GM23338 (cell line): ENCODE data around the gene RAP1B.

Experiments
- CREB1 ChIP-seq: fragments of 250-450 bp; sonication (Bioruptor Pico); IDR thresholded peaks from 2 replicates; pipeline ENCODE4 v1.5.0; 2020; ENCODE audit warnings: low read depth, mild to moderate bottlenecking, moderate library complexity
- ETS1 ChIP-seq: IDR thresholded peaks from 2 replicates; pipeline ENCODE4 v1.6.1; 2016; ENCODE audit warnings: antibody characterized with exemption
- EZH2 ChIP-seq: fragments of 200-600 bp; sonication (generic); IDR thresholded peaks from one replicate; pipeline ENCODE4 v1.8.0; 2017; ENCODE audit warnings: antibody characterized with exemption, mild to moderate bottlenecking, low read depth; ENCODE audit not compliant: unreplicated experiment
- EZH2phosphoT487 ChIP-seq: fragments of 200-600 bp; sonication (generic); IDR thresholded peaks from one replicate; pipeline ENCODE4 v1.8.1; 2018; ENCODE audit warnings: antibody characterized with exemption; ENCODE audit not compliant: unreplicated experiment
- JUNB ChIP-seq: IDR thresholded peaks from one replicate; pipeline ENCODE4 v1.6.1; 2016; ENCODE audit warnings: antibody characterized with exemption; ENCODE audit not compliant: unreplicated experiment
- POLR2AphosphoS5 ChIP-seq: IDR thresholded peaks from 2 replicates; pipeline ENCODE4 v1.6.1; 2016; ENCODE audit warnings: antibody characterized with exemption, low read depth
- STAT1 ChIP-seq: IDR thresholded peaks from one replicate; pipeline ENCODE4 v1.6.1; 2016; ENCODE audit warnings: antibody characterized with exemption; ENCODE audit not compliant: unreplicated experiment
- ZNF114 ChIP-seq: fragments of 250-450 bp; sonication (Bioruptor Pico); IDR thresholded peaks from 2 replicates; pipeline ENCODE4 v1.5.0; 2020; ENCODE audit warnings: mild to moderate bottlenecking, moderate library complexity
- ZNF331 ChIP-seq: fragments of 250-450 bp; sonication (Bioruptor Pico); IDR thresholded peaks from 2 replicates; pipeline ENCODE4 v1.5.0; 2020; ENCODE audit warnings: low read depth, mild to moderate bottlenecking, moderate library complexity
- TF ChIP-seq, protein P1 (sequence below), 2 experiments: fragments of 200-600 bp in 1 of 2; sonication (generic) in 1 of 2; conservative IDR thresholded peaks; 2 replicates each; pipeline versions ENCODE4 v1.5.1 to v1.6.1; 2016 to 2017; ENCODE audit warnings: antibody characterized with exemption in 2 of 2, low read depth in 2 of 2, mild to moderate bottlenecking in 2 of 2, moderate library complexity in 1 of 2
- TF ChIP-seq, protein P2 (sequence below): IDR thresholded peaks from one replicate; pipeline ENCODE4 v1.6.1; 2018; ENCODE audit warnings: antibody characterized with exemption; ENCODE audit not compliant: unreplicated experiment

GRCh38 chr12:68647507-68647906 lies 36.8 kb downstream of the RAP1B start:
- TF ChIP-seq JUNB = no peak
- TF ChIP-seq, protein P1, sequence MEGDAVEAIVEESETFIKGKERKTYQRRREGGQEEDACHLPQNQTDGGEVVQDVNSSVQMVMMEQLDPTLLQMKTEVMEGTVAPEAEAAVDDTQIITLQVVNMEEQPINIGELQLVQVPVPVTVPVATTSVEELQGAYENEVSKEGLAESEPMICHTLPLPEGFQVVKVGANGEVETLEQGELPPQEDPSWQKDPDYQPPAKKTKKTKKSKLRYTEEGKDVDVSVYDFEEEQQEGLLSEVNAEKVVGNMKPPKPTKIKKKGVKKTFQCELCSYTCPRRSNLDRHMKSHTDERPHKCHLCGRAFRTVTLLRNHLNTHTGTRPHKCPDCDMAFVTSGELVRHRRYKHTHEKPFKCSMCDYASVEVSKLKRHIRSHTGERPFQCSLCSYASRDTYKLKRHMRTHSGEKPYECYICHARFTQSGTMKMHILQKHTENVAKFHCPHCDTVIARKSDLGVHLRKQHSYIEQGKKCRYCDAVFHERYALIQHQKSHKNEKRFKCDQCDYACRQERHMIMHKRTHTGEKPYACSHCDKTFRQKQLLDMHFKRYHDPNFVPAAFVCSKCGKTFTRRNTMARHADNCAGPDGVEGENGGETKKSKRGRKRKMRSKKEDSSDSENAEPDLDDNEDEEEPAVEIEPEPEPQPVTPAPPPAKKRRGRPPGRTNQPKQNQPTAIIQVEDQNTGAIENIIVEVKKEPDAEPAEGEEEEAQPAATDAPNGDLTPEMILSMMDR (conservative IDR thresholded peaks at IDR 0.05; ENCODE audit: low read depth in 2 of 2) = no peak
- TF ChIP-seq POLR2AphosphoS5 = no peak
- TF ChIP-seq EZH2 = no peak
- TF ChIP-seq, protein P2, sequence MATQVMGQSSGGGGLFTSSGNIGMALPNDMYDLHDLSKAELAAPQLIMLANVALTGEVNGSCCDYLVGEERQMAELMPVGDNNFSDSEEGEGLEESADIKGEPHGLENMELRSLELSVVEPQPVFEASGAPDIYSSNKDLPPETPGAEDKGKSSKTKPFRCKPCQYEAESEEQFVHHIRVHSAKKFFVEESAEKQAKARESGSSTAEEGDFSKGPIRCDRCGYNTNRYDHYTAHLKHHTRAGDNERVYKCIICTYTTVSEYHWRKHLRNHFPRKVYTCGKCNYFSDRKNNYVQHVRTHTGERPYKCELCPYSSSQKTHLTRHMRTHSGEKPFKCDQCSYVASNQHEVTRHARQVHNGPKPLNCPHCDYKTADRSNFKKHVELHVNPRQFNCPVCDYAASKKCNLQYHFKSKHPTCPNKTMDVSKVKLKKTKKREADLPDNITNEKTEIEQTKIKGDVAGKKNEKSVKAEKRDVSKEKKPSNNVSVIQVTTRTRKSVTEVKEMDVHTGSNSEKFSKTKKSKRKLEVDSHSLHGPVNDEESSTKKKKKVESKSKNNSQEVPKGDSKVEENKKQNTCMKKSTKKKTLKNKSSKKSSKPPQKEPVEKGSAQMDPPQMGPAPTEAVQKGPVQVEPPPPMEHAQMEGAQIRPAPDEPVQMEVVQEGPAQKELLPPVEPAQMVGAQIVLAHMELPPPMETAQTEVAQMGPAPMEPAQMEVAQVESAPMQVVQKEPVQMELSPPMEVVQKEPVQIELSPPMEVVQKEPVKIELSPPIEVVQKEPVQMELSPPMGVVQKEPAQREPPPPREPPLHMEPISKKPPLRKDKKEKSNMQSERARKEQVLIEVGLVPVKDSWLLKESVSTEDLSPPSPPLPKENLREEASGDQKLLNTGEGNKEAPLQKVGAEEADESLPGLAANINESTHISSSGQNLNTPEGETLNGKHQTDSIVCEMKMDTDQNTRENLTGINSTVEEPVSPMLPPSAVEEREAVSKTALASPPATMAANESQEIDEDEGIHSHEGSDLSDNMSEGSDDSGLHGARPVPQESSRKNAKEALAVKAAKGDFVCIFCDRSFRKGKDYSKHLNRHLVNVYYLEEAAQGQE = no peak
- TF ChIP-seq EZH2phosphoT487 = no peak
- no peak for TF ChIP-seq STAT1
- no peak for TF ChIP-seq ZNF331 (CRISPR knock-in tag)
- TF ChIP-seq CREB1 = no peak
- no peak for TF ChIP-seq ZNF114
- TF ChIP-seq ETS1 = no peak
